Measurements from ENCODE around the gene TRABD.

DNA sequence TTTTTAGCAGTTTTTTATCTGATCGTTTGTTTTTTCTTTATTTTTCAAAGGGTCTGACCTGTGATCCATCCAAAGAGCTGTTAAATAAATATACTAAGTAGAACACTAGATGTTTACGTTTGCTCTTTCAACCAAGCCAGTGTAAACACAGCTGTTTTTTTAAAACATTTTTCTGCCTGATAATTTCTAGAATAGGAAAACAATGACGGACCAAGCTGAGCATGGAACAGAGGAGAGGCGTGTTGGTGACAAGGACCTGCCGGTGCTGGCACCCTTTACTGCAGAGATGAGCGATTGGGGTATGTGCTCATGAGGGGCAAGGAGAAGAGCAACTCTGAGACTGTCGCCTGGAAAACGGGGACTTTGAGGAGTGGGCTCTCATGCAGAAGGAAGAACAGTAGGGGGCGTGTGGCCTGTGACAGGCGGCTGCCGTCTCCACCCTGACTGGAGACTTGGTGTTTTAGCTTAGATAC is 43.8 kb upstream of the TRABD start:
- TF ChIP-seq, protein P1, sequence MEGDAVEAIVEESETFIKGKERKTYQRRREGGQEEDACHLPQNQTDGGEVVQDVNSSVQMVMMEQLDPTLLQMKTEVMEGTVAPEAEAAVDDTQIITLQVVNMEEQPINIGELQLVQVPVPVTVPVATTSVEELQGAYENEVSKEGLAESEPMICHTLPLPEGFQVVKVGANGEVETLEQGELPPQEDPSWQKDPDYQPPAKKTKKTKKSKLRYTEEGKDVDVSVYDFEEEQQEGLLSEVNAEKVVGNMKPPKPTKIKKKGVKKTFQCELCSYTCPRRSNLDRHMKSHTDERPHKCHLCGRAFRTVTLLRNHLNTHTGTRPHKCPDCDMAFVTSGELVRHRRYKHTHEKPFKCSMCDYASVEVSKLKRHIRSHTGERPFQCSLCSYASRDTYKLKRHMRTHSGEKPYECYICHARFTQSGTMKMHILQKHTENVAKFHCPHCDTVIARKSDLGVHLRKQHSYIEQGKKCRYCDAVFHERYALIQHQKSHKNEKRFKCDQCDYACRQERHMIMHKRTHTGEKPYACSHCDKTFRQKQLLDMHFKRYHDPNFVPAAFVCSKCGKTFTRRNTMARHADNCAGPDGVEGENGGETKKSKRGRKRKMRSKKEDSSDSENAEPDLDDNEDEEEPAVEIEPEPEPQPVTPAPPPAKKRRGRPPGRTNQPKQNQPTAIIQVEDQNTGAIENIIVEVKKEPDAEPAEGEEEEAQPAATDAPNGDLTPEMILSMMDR (conservative IDR thresholded peaks at IDR 0.05; ENCODE audit: low read length): peak; percentile 63
- TF ChIP-seq EZH2phosphoT487 (IDR thresholded peaks at IDR 0.05; ENCODE audit: borderline replicate concordance, low read depth, low read length): no peak

All from OCI-LY7 (cell line).